Trophoblast cell (in vitro differentiated cells and primary cell): ENCODE measurements around the gene FAM20C.

Experiments used
- DNase-seq, 2 donors: peaks; one replicate each; pipeline ENCODE4 v3.0.0-alpha.2; 2016
- H2AFZ ChIP-seq: 2 replicates; pipeline ENCODE4 v1.6.1; 2013; ENCODE audit warnings: low read length, moderate library complexity, mild to moderate bottlenecking; ENCODE audit not compliant: insufficient read depth, poor library complexity
- H2AK5ac ChIP-seq: 2 replicates; pipeline ENCODE4 v1.6.1; 2013; ENCODE audit warnings: mild to moderate bottlenecking, low read length
- H2BK120ac ChIP-seq: 2 replicates; pipeline ENCODE4 v1.6.1; 2013; ENCODE audit warnings: low read length, mild to moderate bottlenecking, moderate library complexity; ENCODE audit not compliant: insufficient read depth, poor library complexity
- H2BK12ac ChIP-seq: 2 replicates; pipeline ENCODE4 v1.6.1; 2013; ENCODE audit warnings: mild to moderate bottlenecking, low read length, moderate library complexity
- H2BK5ac ChIP-seq: 2 replicates; pipeline ENCODE4 v1.6.1; 2013; ENCODE audit warnings: low read length, low read depth, moderate library complexity, mild to moderate bottlenecking; ENCODE audit not compliant: poor library complexity
- H3K14ac ChIP-seq: 2 replicates; pipeline ENCODE4 v1.6.1; 2013; ENCODE audit warnings: mild to moderate bottlenecking, low read length
- H3K18ac ChIP-seq: 2 replicates; pipeline ENCODE4 v1.6.1; 2013; ENCODE audit warnings: mild to moderate bottlenecking, low read length
- H3K23ac ChIP-seq: 2 replicates; pipeline ENCODE4 v1.6.1; 2013; ENCODE audit warnings: low read length
- H3K27ac ChIP-seq: 2 replicates; pipeline ENCODE4 v1.5.1; 2013; ENCODE audit warnings: low read depth, mild to moderate bottlenecking, inconsistent platforms, low read length, moderate library complexity
- H3K27me3 ChIP-seq: 2 replicates; pipeline ENCODE4 v1.6.1; 2013; ENCODE audit warnings: inconsistent platforms, mild to moderate bottlenecking, low read length, moderate library complexity; ENCODE audit not compliant: insufficient read depth
- H3K36me3 ChIP-seq, 2 experiments: 1 replicate in 1 of 2; 2 replicates in 1 of 2; pipeline ENCODE4 v1.6.1; 2013; ENCODE audit warnings: low read length in 2 of 2, mild to moderate bottlenecking in 2 of 2, moderate library complexity in 1 of 2; ENCODE audit not compliant: insufficient read depth in 2 of 2, control insufficient read depth in 1 of 2
- H3K4ac ChIP-seq: 2 replicates; pipeline ENCODE4 v1.6.1; 2013; ENCODE audit warnings: low read depth, mild to moderate bottlenecking, low read length, moderate library complexity
- H3K4me1 ChIP-seq, 2 experiments: 1 replicate in 1 of 2; 2 replicates in 1 of 2; pipeline ENCODE4 v1.6.1; 2013; ENCODE audit warnings: low read length in 2 of 2, mild to moderate bottlenecking in 2 of 2, moderate library complexity in 1 of 2; ENCODE audit not compliant: insufficient read depth in 2 of 2, control insufficient read depth in 1 of 2
- H3K4me2 ChIP-seq: 2 replicates; pipeline ENCODE4 v1.6.1; 2013; ENCODE audit warnings: inconsistent platforms, mild to moderate bottlenecking, low read length, moderate library complexity
- H3K4me3 ChIP-seq: 2 replicates; pipeline ENCODE4 v1.5.1; 2013; ENCODE audit warnings: mild to moderate bottlenecking, low read depth, low read length, inconsistent platforms
- H3K79me1 ChIP-seq: one replicate; pipeline ENCODE4 v1.6.1; 2013; ENCODE audit warnings: low read length
- H3K79me2 ChIP-seq: 2 replicates; pipeline ENCODE4 v1.6.1; 2013; ENCODE audit warnings: low read length, mild to moderate bottlenecking; ENCODE audit not compliant: control insufficient read depth, insufficient read depth, poor library complexity
- H3K9ac ChIP-seq: 2 replicates; pipeline ENCODE4 v1.6.1; 2013; ENCODE audit warnings: mild to moderate bottlenecking, low read length
- H3K9me3 ChIP-seq: 2 replicates; pipeline ENCODE4 v1.6.1; 2013; ENCODE audit warnings: low read depth, mild to moderate bottlenecking, control low read depth, inconsistent platforms, low read length; ENCODE audit not compliant: insufficient read depth
- H4K12ac ChIP-seq: 2 replicates; pipeline ENCODE4 v1.6.1; 2013; ENCODE audit warnings: low read depth, mild to moderate bottlenecking, low read length, moderate library complexity
- H4K8ac ChIP-seq: 2 replicates; pipeline ENCODE4 v1.6.1; 2013; ENCODE audit warnings: low read depth, mild to moderate bottlenecking, low read length, moderate library complexity
- H4K91ac ChIP-seq: one replicate; pipeline ENCODE4 v1.6.1; 2013; ENCODE audit warnings: low read depth, mild to moderate bottlenecking, low read length, moderate library complexity
- WGBS: extraction: QIAGEN DNeasy Blood & Tissue Kit; methylation state at CpG from one replicate; pipeline ENCODE4 v1.1.7; 2013; ENCODE audit warnings: missing lambda C conversion rate; ENCODE audit not compliant: insufficient read length, insufficient coverage; ENCODE audit errors: extremely low coverage; 5-methylcytosine and 5-hydroxymethylcytosine counted together

FAM20C gene

GRCh38 chr7:211715-212058 lies 19.3 kb downstream of the FAM20C start:
- Histone ChIP-seq H3K4ac (no peak overlapping the region), H3K4me2 (no peak overlapping the region), H2AFZ (no peak overlapping the region), H3K79me1 (no peaks in the 10 kb centered on the region), H4K8ac (no peak overlapping the region), H2BK12ac (no peak overlapping the region), H3K14ac (no peak overlapping the region), H3K9ac (no peak overlapping the region), H2BK120ac (no peak overlapping the region), H3K27ac (no peak overlapping the region), H3K18ac (no peak overlapping the region), H2BK5ac (no peak overlapping the region), H4K91ac (no peak overlapping the region), H3K23ac (no peak overlapping the region), H3K9me3 (no peaks in the 10 kb centered on the region), H3K4me1 (no peaks in the 10 kb centered on the region), H3K79me2 (no peaks in the 10 kb centered on the region), H3K36me3 (no peaks in the 10 kb centered on the region), H3K27me3 (no peaks in the 10 kb centered on the region), H4K12ac (no peak overlapping the region), H3K4me3 (no peak overlapping the region), H2AK5ac (no peak overlapping the region)
- no peak for DNase-seq
- WGBS = no CpG with 5 or more reads among the region's 19 CpGs

GRCh38 chr7:212754-213153 lies 20.4 kb downstream of the FAM20C start:
- Histone ChIP-seq H3K36me3 (no peaks in the 10 kb centered on the region), H3K9me3 (no peaks in the 10 kb centered on the region), H4K12ac (no peak overlapping the region), H3K27ac (no peak overlapping the region), H3K9ac (no peak overlapping the region), H4K8ac (no peak overlapping the region), H2AFZ (no peak overlapping the region), H3K4me3 (no peak overlapping the region), H3K79me1 (no peaks in the 10 kb centered on the region), H2BK12ac (no peak overlapping the region), H2AK5ac (no peak overlapping the region), H2BK5ac (no peak overlapping the region), H3K4me2 (no peak overlapping the region), H3K79me2 (no peaks in the 10 kb centered on the region), H3K4me1 (no peaks in the 10 kb centered on the region), H3K27me3 (no peaks in the 10 kb centered on the region), H2BK120ac (no peak overlapping the region), H3K4ac (no peak overlapping the region), H3K18ac (no peak overlapping the region), H4K91ac (no peak overlapping the region), H3K23ac (no peak overlapping the region), H3K14ac (no peak overlapping the region)
- no peak for DNase-seq
- WGBS = no CpG with 5 or more reads among the region's 14 CpGs

GRCh38 chr7:213324-213993 lies 21.1 kb downstream of the FAM20C start:
- Histone ChIP-seq H3K4me3 (no peak overlapping the region), H3K4me1 (no peaks in the 10 kb centered on the region), H2BK120ac (no peak overlapping the region), H3K4me2 (no peak overlapping the region), H4K91ac (no peak overlapping the region), H3K27me3 (no peaks in the 10 kb centered on the region), H2BK5ac (no peak overlapping the region), H3K9ac (no peak overlapping the region), H3K14ac (no peak overlapping the region), H3K9me3 (no peaks in the 10 kb centered on the region), H4K12ac (no peak overlapping the region), H3K79me2 (no peaks in the 10 kb centered on the region), H2AK5ac (no peak overlapping the region), H3K36me3 (no peaks in the 10 kb centered on the region), H3K18ac (no peak overlapping the region), H3K4ac (no peak overlapping the region), H2BK12ac (no peak overlapping the region), H3K27ac (no peak overlapping the region), H4K8ac (no peak overlapping the region), H3K23ac (no peak overlapping the region), H2AFZ (no peak overlapping the region), H3K79me1 (no peaks in the 10 kb centered on the region)
- peak; percentile 5 to 39 for DNase-seq
- WGBS = no CpG with 5 or more reads among the region's 27 CpGs

GRCh38 chr7:214410-215212 lies 22.2 kb downstream of the FAM20C start:
- Histone ChIP-seq H2AK5ac (no peak overlapping the region), H4K12ac (no peak overlapping the region), H3K4ac (no peak overlapping the region), H2BK5ac (no peak overlapping the region), H3K27me3 (no peaks in the 10 kb centered on the region), H3K23ac (no peak overlapping the region), H3K27ac (no peak overlapping the region), H3K14ac (no peak overlapping the region), H3K79me1 (no peaks in the 10 kb centered on the region), H3K36me3 (no peaks in the 10 kb centered on the region), H2BK120ac (no peak overlapping the region), H4K91ac (no peak overlapping the region), H4K8ac (no peak overlapping the region), H2BK12ac (no peak overlapping the region), H3K9ac (no peak overlapping the region), H3K4me1 (no peaks in the 10 kb centered on the region), H3K4me2 (no peak overlapping the region), H3K9me3 (no peaks in the 10 kb centered on the region), H2AFZ (no peak overlapping the region), H3K4me3 (peak overlapping the region; percentile 58), H3K79me2 (no peaks in the 10 kb centered on the region), H3K18ac (no peak overlapping the region)
- no peak for DNase-seq
- WGBS = no CpG with 5 or more reads among the region's 36 CpGs
